Activated B cell treated with CpG ODN at 0.5 μM for 24 hours (primary cell): ENCODE data around the gene ADNP2. TPM values are rescaled to one million over a fixed set of nuclear protein-coding genes. Genes with fewer than 3 reads are reported as not detected.
A peak's percentile ranks its signal among the peaks of the same experiment; 100 is the strongest.

Experiments
- ATAC-seq: fragments of 200-7000 bp; cut with Tn5 transposase; one replicate; pipeline ENCODE4 v1.10.0; 2021; ENCODE audit warnings: low read depth, mild to moderate bottlenecking, moderate library complexity
- CTCF ChIA-PET: fragments of 350-600 bp; sonication (Branson Sonifier 250); formaldehyde crosslinking; loops from one replicate; lab custom pipeline; 2021; ENCODE audit warnings: antibody characterized with exemption; lab: Charles Lee
- POLR2A ChIA-PET: fragments of 350-600 bp; sonication (Branson Sonifier 250); formaldehyde crosslinking; loops from one replicate; lab custom pipeline; 2021; ENCODE audit warnings: antibody characterized with exemption; lab: Charles Lee
- DNase-seq: peaks from one replicate; pipeline ENCODE4 v3.0.0; 2022
- H3K27ac Mint-ChIP-seq: one replicate; pipeline ENCODE4 v1.8.0; 2020; ENCODE audit warnings: mixed read lengths
- H3K27me3 Mint-ChIP-seq: one replicate; pipeline ENCODE4 v1.8.0; 2021; ENCODE audit warnings: mixed read lengths
- H3K36me3 Mint-ChIP-seq: one replicate; pipeline ENCODE4 v1.8.0; 2021; ENCODE audit warnings: low read depth, mixed read lengths
- H3K4me1 Mint-ChIP-seq: one replicate; pipeline ENCODE4 v1.8.0; 2021; ENCODE audit warnings: mixed read lengths
- H3K4me3 Mint-ChIP-seq: one replicate; pipeline ENCODE4 v1.8.0; 2020; ENCODE audit warnings: mild to moderate bottlenecking, mixed read lengths
- H3K9me3 Mint-ChIP-seq: one replicate; pipeline ENCODE4 v1.8.0; 2020; ENCODE audit warnings: mixed read lengths
- CTCF ChIP-seq: fragments of 200-600 bp; IDR thresholded peaks from one replicate; pipeline ENCODE4 v1.8.0; 2022; ENCODE audit warnings: antibody characterized with exemption, mild to moderate bottlenecking
- intact Hi-C: fragments of 100-400 bp; cut with micrococcal nuclease; formaldehyde crosslinking; loops from one replicate; pipeline ENCODE4 v1.15.1; 2024
- total RNA-seq: library from RNA; stranded (reverse); gene quantifications from 2 replicates; pipeline ENCODE4 v1.2.3, GENCODE V29; 2022

The ADNP2 gene
- total RNA-seq, 1 donor from 2014 or later, result 19.7 TPM

- Mint-ChIP-seq H3K4me3 (no peak overlapping the region), H3K27ac (no peak overlapping the region), H3K27me3 (no peaks in the 10 kb centered on the region), H3K36me3 (peaks cover 69% of the 10 kb centered on the region), H3K4me1 (no peaks in the 10 kb centered on the region), H3K9me3 (no peaks in the 10 kb centered on the region)
- ATAC-seq (no peak), DNase-seq (no peak)
- POLR2A ChIA-PET, result no interaction called here
- no peak for TF ChIP-seq CTCF
- intact Hi-C loops, result no loop called here
- CTCF ChIA-PET, result no interaction called here
Measured at GRCh38 chr18:80137976-80138375, 28.9 kb downstream of the ADNP2 start.

GRCh38 chr18:80140455-80140985 is 31.5 kb downstream of the ADNP2 start:
- H3K9me3 Mint-ChIP-seq, result no peaks in the 10 kb centered on the region
- no peak overlapping the region for H3K4me3 Mint-ChIP-seq
- H3K4me1 Mint-ChIP-seq, result peaks cover 2% of the 10 kb centered on the region
- H3K27ac Mint-ChIP-seq, result no peak overlapping the region
- ChIA-PET CTCF (interaction anchor here (1.9 kb wide), 1 partner anchor 17 kb away, joined by 5 read pairs; no protein-coding TSS in a partner anchor), POLR2A (no interaction called here)
- TF ChIP-seq CTCF, result no peak
- intact Hi-C loops, result loop anchor here (10.0 kb wide), 1 partner anchor 616 kb away; no protein-coding TSS in a partner anchor
- no peaks in the 10 kb centered on the region for H3K27me3 Mint-ChIP-seq
- DNase-seq (no peak), ATAC-seq (no peak)
- H3K36me3 Mint-ChIP-seq, result peaks cover 46% of the 10 kb centered on the region

DNA sequence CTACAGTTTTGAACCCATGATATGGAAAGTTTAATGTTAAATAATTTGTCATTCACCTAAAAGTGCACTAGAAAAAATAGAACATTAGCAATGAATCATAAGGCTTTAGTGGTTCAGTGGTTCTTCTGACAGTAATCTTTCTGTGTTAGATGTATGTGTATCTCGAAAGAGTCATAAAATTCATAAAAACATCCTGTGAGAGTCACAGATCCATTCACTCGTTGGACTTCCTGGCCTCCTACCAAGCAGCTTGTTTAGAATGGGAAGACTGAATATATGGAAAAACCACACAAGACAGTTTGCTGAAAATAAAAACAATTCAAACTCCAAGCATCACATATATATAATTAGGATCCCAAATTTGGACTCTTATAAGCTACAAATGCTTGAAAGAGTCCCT is 34.8 kb downstream of the ADNP2 start:
- ChIA-PET POLR2A (no interaction called here), CTCF (interaction anchor here (1.4 kb wide), 1 partner anchor 15 kb away, joined by 6 read pairs; no protein-coding TSS in a partner anchor)
- intact Hi-C loops, result loop anchor here (10.0 kb wide), 1 partner anchor 619 kb away; no protein-coding TSS in a partner anchor
- Mint-ChIP-seq H3K27ac (no peak overlapping the region), H3K36me3 (peaks cover 22% of the 10 kb centered on the region), H3K9me3 (no peaks in the 10 kb centered on the region), H3K27me3 (no peaks in the 10 kb centered on the region), H3K4me3 (no peak overlapping the region), H3K4me1 (peaks cover 13% of the 10 kb centered on the region)
- DNase-seq (no peak), ATAC-seq (no peak)
- no peak for TF ChIP-seq CTCF

DNA sequence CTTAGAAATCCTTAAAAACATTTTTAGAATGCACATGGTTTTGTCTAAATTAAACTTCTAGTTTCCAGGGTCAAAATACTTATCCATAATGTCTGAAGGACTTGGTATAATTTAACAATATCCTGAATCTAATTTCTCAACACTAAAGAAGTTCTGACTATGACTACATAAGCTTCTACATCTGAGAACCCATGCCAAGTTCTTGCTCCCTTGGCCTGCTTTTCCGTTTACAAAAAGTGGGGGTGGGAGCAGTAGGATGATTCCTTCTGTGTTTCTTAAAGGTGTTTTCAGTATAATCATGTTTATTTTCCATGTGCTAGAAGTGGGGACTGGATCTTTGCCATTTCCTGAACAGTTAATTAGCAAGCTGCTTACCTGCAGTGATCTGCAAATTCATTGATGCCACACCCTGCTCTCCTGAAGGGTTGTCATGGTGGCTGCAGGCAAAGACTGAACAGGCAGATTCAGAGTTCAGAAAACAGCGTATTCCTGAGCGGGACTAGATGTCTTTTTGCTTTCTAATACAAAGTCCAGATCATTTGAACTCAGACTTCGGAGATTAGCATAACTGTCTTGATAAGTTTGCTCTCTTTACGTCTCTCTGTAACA is 36.2 kb downstream of the ADNP2 start:
- H3K4me3 Mint-ChIP-seq, result no peak overlapping the region
- peaks cover 15% of the 10 kb centered on the region for H3K4me1 Mint-ChIP-seq
- H3K9me3 Mint-ChIP-seq, result no peaks in the 10 kb centered on the region
- no peak overlapping the region for H3K27ac Mint-ChIP-seq
- ChIA-PET POLR2A (no interaction called here), CTCF (no interaction called here)
- peaks cover 14% of the 10 kb centered on the region for H3K36me3 Mint-ChIP-seq
- TF ChIP-seq CTCF, result no peak
- no peak for DNase-seq
- intact Hi-C loops, result loop anchor here (1.0 to 10.0 kb wide), 2 partner anchors 11 to 620 kb away; no protein-coding TSS in a partner anchor
- no peak for ATAC-seq
- no peaks in the 10 kb centered on the region for H3K27me3 Mint-ChIP-seq

GRCh38 chr18:80147037-80147417 is 38.0 kb downstream of the ADNP2 start:
- intact Hi-C loops, result loop anchor here (1.0 to 10.0 kb wide), 4 partner anchors 39 to 622 kb away; partner anchors contain the start of genes RBFA and TXNL4A
- Mint-ChIP-seq H3K27me3 (no peaks in the 10 kb centered on the region), H3K4me1 (peaks cover 20% of the 10 kb centered on the region), H3K36me3 (peaks cover 9% of the 10 kb centered on the region), H3K9me3 (no peaks in the 10 kb centered on the region), H3K4me3 (peak overlapping the region; percentile 90), H3K27ac (no peak overlapping the region)
- ChIA-PET POLR2A (interaction anchor here (1.0 to 1.6 kb wide), 3 partner anchors 37 to 114 kb away, joined by 4 to 9 read pairs (median 4); partner anchors contain the start of genes ADNP2 and RBFA), CTCF (interaction anchor here (1.3 kb wide), 2 partner anchors 8 to 12 kb away, joined by 3 to 5 read pairs; no protein-coding TSS in a partner anchor)
- peak; percentile 15 for ATAC-seq
- no peak for TF ChIP-seq CTCF
- no peak for DNase-seq
